Measurements from ENCODE around the gene CAPZB. TPM values are rescaled to one million over a fixed set of nuclear protein-coding genes. Genes with fewer than 3 reads are reported as not detected.
A peak's percentile ranks its signal among the peaks of the same experiment; 100 is the strongest.

The CAPZB gene
- total and polyA plus RNA-seq, 2 donors (not counting 3 experiments of a cell fraction or from before 2014, with no cell fraction given): 196 to 347 TPM

- dilution Hi-C loops (cut with MboI; ENCODE audit: extremely low pct_ligation_motif_present, low sequenced_read_pairs): no loop called here
- no peak overlapping the region for H2AFZ ChIP-seq (ENCODE audit: low read depth, low read length)
- H3K27me3 ChIP-seq (ENCODE audit: control insufficient read depth in 2 of 2, insufficient read depth in 2 of 2, low read length in 2 of 2): no peaks in the 10 kb centered on the region
- H3K9me1 ChIP-seq (replicated peaks; ENCODE audit: control insufficient read depth, extremely low read depth, insufficient read depth, low read length): no peaks in the 10 kb centered on the region
- peaks cover 41% of the 10 kb centered on the region for H3K4me1 ChIP-seq (ENCODE audit: control insufficient read depth, extremely low read depth, insufficient read depth, low read length)
- CTCF ChIA-PET: interaction anchor here (1.0 to 2.5 kb wide), 7 partner anchors 9 to 174 kb away, joined by 3 to 8 read pairs (median 6); partner anchors contain the start of gene CAPZB
- peaks cover 0 to 1% of the 10 kb centered on the region in 2 experiments for H3K36me3 ChIP-seq (ENCODE audit: control insufficient read depth in 2 of 2, extremely low read depth in 1 of 2, insufficient read depth in 2 of 2, low read length in 2 of 2)
- FAIRE-seq: peak; percentile 94
- DNase-seq (ENCODE audit: low read depth, low spot score): peak; percentile 97
- peaks cover 92% of the 10 kb centered on the region for H3K79me2 ChIP-seq (ENCODE audit: control insufficient read depth, insufficient read depth, low read length)
- H3K9me3 ChIP-seq (replicated peaks; ENCODE audit: control insufficient read depth, insufficient read depth, low read length): no peaks in the 10 kb centered on the region
- H3K27ac ChIP-seq (ENCODE audit: insufficient read depth, low read depth, low read length): peak overlapping the region; percentile 83
- no peak overlapping the region for H3K4me3 ChIP-seq (replicated peaks in 1 of 3; ENCODE audit: insufficient read depth in 1 of 3, low read depth in 1 of 3, low read length in 3 of 3)
- no peak for TF ChIP-seq CTCF (IDR thresholded peaks at IDR 0.05; ENCODE audit: extremely low read depth in 1 of 2, insufficient read depth in 1 of 2, low read depth in 1 of 2, low read length in 2 of 2)
- TF ChIP-seq POLR2A (IDR thresholded peaks at IDR 0.05; ENCODE audit: low read depth, low read length): peak; percentile 70
- TF ChIP-seq EZH2 (IDR thresholded peaks at IDR 0.05; ENCODE audit: borderline replicate concordance, low read depth, low read length, severe bottlenecking): no peak
- no peak for TF ChIP-seq MYC (IDR thresholded peaks at IDR 0.05; ENCODE audit: low read depth, low read length)
- TF ChIP-seq POLR2AphosphoS5 (IDR thresholded peaks at IDR 0.05; ENCODE audit: insufficient read depth, low read depth, low read length): peak; percentile 83
- peak; percentile 95 for TF ChIP-seq GATA2 (IDR thresholded peaks at IDR 0.05; ENCODE audit: insufficient read depth, insufficient read length, low read depth, low read length)
- peak; percentile 28 for TF ChIP-seq MAX (IDR thresholded peaks at IDR 0.05; ENCODE audit: insufficient read depth, insufficient read length)
- peak; percentile 68 for TF ChIP-seq JUN (IDR thresholded peaks at IDR 0.05; ENCODE audit: borderline replicate concordance, insufficient read depth, insufficient read length, low read depth)
- no peak for TF ChIP-seq FOS (IDR thresholded peaks at IDR 0.05; ENCODE audit: borderline replicate concordance, insufficient read depth, low read length)
- H3K9ac ChIP-seq (replicated peaks; ENCODE audit: extremely low read depth, insufficient read depth, low read length): peak overlapping the region; percentile 14
- H3K4me2 ChIP-seq (ENCODE audit: insufficient read depth, low read length): peak overlapping the region; percentile 48
- intact Hi-C loops (cut with micrococcal nuclease): loop anchor here (1.0 to 2.0 kb wide), 4 partner anchors 9 to 40 kb away; partner anchors contain the start of gene CAPZB
- POLR2A ChIA-PET: interaction anchor here (0.6 to 1.0 kb wide), 3 partner anchors 8 to 155 kb away, joined by 3 read pairs; partner anchors contain the start of gene CAPZB
- H4K20me1 ChIP-seq (replicated peaks; ENCODE audit: control insufficient read depth, extremely low read depth, insufficient read depth, low read length): peaks cover 7% of the 10 kb centered on the region
- no TSS peak for BruUV-seq (replicated peaks)
Measured at GRCh38 chr1:19476450-19477190, 8.7 kb downstream of the CAPZB start.
